Umbilical cord (tissue), 2 donors: ENCODE data around the gene GPC3. TPM values are rescaled to one million over a fixed set of nuclear protein-coding genes. Genes with fewer than 3 reads are reported as not detected.

Source experiments
- DNase-seq: peaks from one replicate; pipeline ENCODE4 v3.0.0-alpha.2; 2015; ENCODE audit warnings: low spot score
- total RNA-seq: library from RNA; depleted of rRNA; stranded (reverse); fragments of >200 nt; gene quantifications from one replicate; pipeline ENCODE4 v1.2.3, GENCODE V29; 2014; ENCODE audit warnings: low replicate concordance; ENCODE audit not compliant: insufficient read depth

Gene GPC3
- total RNA-seq, 1 donor from 2014 or later = 775 TPM

- no peak for DNase-seq
Measured at GRCh38 chrX:133607419-133608348, 377.7 kb downstream of the GPC3 start.

- no peak for DNase-seq
Measured at GRCh38 chrX:133606990-133607389, 378.4 kb downstream of the GPC3 start.

DNA sequence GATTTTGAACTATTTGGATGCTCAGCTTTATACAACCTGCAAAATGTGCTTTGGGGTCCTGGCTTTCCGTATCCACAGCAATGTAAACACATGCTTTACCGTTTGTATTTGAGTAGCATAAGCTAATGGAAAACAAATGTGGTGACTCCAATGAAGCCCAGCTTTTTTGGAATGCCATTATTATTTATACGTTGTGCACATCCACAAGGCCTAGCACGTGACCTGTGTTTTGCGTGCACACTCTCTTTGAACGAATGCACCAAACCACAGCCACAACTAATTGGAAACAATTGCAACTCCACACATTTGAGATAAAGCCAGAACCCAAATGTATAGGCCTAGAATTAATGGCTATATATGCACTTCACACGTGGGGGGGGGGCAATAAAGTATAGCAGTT, 380.6 kb downstream of the GPC3 start:
- no peak for DNase-seq

DNA sequence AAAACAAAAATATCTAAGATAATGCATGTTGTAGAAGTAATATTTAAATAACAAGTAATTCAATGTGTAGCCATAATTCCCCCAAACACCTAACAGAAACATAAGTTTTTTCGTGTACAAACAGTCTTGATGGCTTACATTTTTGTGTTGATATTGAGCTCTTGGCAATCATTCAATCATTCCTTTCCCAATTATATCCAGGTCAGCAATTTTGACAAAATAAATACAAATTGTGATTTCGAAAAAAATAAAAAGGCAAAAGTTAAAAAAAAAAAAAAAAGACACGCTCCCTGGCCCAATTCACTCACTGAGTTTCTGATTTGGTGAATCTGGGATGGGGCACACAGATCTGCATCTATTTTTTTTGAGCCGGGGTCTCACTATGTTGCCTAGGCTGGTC, 382.5 kb downstream of the GPC3 start:
- no peak for DNase-seq

GRCh38 chrX:133601116-133601515, 384.3 kb downstream of the GPC3 start:
- no peak for DNase-seq

DNA sequence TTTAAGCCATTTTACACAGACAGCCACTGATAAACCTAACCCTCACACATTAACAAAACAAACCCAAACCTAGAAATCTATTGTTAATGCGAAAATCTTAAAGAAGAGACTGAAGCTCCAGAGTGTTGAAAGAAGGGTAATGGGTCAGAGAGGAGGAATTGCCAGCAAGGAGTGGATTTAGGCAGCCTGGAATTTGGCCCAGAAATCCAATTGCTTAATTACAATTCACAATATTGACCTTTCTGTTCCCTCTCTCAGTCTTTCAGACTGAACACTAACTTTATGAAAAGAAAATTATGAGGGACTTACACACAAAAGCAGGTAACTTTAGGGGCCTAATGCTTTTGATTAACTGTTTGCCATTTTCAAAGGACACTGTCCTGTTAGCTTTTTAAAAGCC, 384.9 kb downstream of the GPC3 start:
- no peak for DNase-seq

DNA sequence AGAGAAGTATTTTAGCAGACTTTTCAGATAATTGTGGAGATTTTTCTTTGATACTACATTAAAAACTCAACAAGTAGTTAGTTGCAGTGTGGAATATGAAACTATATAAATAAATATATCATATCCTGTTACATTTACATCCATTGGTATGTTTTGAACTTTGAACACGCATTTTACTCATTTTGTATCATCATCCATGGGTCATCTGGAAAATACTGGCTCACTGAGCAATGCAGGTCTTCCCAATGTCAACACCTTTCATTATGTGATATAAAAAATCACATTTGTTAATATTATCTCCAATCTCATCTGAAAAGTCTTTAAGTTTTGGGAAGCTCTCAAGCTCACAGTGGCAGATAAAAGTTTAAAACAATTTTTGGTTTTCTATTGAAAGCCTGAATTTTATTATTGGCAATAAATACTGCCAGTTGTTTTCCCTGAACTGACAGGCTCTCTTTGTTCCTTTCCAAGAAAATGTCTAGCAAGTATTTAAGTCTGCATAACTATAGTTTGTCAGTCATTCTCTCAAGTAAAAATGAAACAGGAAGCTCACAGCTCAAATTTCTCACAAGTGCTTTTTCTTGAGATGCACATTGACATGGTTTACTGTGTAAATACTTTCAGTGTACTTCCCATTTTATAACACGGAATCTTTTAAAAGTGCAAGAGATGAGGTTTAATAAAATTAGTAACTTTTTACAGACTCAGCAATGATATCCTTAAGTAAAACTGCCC, 386.6 kb downstream of the GPC3 start:
- DNase-seq = peak; percentile 21

DNA sequence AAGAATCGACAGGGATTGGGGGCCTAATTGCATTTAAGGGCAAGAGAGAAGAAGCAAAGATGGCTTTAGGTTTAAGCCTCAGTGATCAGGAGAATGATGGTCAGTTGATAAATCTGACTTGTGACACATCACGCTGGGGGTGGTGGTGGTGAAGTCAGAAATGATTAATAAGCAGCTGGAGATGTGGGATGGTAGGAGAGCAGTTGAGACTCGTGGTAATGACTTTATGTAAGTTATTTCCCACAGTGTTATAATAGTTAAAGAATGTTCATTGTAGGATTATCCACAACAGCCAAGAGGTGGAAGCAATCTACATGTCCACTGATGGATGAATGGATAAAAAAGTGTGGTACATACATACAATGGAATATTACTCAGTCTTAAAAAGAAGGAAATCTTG, 391.2 kb downstream of the GPC3 start:
- DNase-seq = no peak

DNA sequence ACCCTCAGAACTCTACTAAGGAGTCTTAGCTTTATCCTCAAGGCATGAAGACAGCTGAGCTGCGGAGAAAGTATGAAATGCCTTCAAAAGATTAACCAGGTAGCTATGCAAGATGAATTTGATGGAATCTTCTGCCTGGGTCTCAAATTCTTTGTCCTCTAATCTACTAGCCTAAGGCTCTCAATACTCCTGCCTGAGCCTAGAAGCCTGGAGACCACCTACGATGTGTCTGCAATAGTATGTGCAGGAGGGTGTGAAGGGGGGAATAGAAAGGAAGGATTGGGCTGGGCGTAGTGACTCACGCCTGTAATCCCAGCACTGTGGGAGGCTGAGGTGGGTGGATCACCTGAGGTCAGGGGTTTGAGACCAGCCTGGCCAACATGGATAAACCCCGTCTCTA, 391.9 kb downstream of the GPC3 start:
- DNase-seq = no peak

DNA sequence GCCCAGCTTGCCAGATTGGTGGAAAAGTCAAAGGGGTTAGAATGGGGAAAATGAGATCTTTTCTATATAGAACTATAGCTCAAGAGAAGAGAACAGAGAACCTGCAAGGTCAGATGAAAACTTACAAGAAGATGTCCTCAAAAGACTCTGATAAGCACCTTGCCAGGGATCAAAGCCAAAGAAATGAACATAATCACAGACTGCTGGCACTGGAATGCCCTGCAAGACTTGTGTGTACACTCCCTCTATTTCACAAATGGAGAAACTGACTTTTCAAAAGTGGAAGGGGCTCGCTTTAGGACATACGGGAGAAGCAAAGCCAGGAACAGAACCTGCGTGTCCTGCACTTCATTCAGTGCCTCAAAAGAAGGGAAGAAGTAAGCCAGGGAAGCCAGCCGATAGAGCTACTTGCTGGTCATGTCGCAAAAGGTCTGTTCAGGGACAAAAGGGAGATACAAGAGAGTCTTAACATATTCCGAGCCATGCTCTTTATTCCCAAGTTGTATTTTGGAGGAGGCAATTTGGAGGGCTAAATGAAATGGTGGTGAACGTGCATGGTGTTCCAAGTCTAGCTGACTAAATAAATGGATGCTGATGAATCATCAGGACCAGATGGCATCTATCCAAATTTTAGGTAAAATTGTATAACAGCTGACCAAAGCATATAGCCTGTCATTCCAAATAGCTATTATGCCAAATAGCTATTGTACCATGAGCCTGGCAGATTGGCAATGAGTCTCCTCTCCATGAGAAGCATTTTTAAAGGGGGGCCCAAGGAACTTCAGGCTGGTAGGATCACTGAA, 394.5 kb downstream of the GPC3 start:
- no peak for DNase-seq

DNA sequence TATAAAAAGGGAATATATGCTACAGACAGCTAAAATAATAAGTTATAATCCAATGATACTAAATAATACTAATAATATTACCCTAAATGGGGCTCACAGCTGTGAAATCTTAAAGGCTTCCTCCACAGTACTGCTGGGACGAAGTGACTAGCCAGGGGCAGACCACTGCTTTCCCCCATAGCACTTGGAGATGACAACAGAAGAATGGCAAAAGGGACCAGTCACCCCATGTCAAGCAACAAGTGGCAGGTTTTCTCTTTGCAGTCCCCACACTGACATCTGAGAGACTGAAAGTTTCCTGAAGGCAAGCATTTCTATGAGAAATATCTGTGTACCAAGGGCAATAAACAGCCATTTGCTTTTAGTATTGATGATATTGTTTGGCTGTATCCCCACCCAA, 396.6 kb downstream of the GPC3 start:
- DNase-seq = no peak

- DNase-seq = no peak
Measured at GRCh38 chrX:133587818-133588217, 397.6 kb downstream of the GPC3 start.

DNA sequence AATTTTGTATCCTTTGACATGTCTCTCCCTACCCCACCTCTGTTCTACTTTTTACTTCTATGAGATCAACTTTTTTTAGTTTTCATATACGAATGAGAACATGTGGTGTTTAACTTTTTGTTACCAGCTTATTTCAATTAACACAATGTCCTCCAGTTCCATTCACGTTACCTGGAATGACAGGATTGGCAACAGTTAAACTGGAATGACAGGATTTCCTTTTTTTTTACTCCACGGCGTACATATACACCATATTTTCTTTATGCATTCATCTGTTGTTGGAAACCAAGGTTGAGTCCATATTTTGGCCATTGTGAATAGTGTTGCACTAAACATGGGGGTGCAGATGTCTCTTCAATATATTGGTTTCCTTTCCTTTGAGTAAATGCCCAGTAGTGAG, 398.3 kb downstream of the GPC3 start:
- DNase-seq = no peak

- DNase-seq = no peak
Measured at GRCh38 chrX:133586443-133586842, 399.0 kb downstream of the GPC3 start.

DNA sequence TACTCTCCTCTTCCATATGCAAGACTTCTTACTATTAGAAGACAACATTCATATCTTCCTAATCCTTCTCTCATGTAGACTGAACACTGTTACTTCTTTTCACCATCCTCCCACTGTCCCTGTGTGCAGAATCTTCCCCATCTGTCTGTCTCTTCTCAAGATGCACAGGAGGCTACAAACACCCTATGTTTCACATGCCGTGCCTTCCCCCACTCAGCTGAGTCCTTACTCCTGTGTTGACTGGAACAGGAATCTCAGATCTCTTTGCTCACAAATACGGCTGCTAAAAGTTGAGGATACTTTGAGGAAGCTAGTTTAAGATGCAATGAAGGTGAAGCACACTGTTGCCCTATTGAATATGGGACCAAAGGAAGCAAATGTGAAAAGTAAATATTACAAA, 401.6 kb downstream of the GPC3 start:
- DNase-seq = no peak

- peak; percentile 62 for DNase-seq
Measured at GRCh38 chrX:133580625-133581024, 404.8 kb downstream of the GPC3 start.

GRCh38 chrX:133579631-133580030, 405.8 kb downstream of the GPC3 start:
- no peak for DNase-seq

DNA sequence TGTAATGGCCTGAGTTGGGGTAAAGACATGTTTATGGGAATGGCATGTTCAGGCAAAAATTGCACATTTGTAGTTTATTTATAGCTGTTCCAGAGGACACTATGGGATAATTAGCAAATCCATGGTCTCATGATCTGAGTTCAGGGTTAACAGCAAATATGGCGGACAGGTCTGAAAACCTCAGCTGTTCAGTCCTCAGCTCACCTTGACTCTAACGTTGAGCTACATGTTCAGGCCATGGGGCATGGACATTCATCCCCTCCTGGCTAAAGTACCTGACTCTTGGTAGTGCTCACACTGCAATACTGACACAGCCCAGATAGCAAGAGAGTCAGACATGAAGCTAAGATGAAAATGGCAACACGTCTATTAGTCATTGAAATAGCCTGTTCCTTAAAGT, 408.5 kb downstream of the GPC3 start:
- DNase-seq = no peak

- DNase-seq = peak; percentile 40
Measured at GRCh38 chrX:133575501-133576136, 409.8 kb downstream of the GPC3 start.

- peak; percentile 78 for DNase-seq
Measured at GRCh38 chrX:133574716-133575115, 410.7 kb downstream of the GPC3 start.

GRCh38 chrX:133570549-133570948, 414.8 kb downstream of the GPC3 start:
- DNase-seq = no peak

DNA sequence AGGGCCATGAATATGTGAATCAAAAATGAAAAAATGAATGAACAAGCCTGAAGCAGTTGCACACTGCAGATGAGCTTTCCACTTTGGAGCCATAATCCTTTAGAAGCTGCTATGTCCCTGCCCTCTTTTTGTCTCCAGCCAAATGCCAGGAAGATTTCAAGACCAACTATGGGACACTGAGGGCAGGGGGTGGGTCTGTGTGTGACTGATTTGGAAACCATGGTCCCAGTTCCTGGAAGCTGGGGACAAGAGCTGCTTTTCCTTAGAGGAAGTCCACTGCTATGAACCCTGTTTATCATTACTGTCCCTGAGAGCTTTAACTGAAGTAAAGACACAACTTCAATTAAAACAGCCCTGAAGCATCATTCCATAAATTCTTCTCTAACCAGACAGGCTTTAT, 416.2 kb downstream of the GPC3 start:
- DNase-seq = no peak
